Measurements from ENCODE around the gene CSKMT.

DNA sequence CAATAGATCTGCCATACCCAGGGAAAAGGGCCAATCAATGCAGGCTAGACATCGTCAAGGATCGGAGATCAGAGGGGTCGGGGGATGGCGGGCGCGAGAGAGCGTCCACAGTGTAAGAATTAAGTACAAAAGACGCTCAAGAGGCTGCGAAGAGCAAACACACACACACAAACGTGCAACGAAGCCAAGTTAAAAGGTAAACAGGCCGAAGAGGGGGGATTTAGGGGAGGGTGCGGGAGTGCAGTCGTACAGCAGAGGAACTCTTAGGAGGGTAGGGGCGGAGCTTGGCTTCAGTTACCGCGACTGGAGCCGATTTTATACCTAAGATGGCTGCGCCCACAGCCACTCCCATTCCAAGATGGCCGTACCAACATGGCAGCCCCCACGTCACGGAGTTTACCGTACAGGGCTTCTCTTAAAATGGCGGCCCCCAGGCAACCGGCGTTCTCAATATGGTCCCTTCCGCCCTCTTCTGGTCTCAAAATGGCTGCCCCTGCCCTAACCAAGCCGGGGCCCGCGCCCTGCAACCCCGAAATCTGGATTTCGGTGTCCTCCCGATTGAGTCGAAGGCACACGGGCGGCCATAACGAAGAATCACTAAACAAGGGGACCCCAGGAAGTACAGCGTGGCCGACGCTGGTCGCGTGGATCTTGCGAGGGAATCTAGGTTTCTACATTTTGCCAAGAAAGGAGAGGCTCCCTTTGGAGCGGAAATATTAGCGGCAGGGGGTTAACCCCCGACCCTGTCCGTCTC, 44.3 kb downstream of the CSKMT start:
- TF ChIP-seq CTCF (IDR thresholded peaks at IDR 0.05; ENCODE audit: low read depth, low read length, poor library complexity, severe bottlenecking) = no peak
- TF ChIP-seq EZH2phosphoT487 (IDR thresholded peaks at IDR 0.05; ENCODE audit: borderline replicate concordance, low read length) = no peak

All from DOHH2 (cell line).